ENCODE data around the gene ERC2.

Gene ERC2

GRCh38 chr3:56229311-56229710, 239.0 kb downstream of the ERC2 start:
- DNase-seq: no peak

GRCh38 chr3:56222866-56223265, 245.4 kb downstream of the ERC2 start:
- H3K9me3 ChIP-seq: no peaks in the 10 kb centered on the region
- DNase-seq: no peak
- no peak overlapping the region for H3K4me3 ChIP-seq (ENCODE audit: low read depth, low read length)
- no peaks in the 10 kb centered on the region for H3K27me3 ChIP-seq
- no peak for TF ChIP-seq CTCF (IDR thresholded peaks at IDR 0.05; ENCODE audit: low read depth, low read length)
- H3K4me1 ChIP-seq: no peaks in the 10 kb centered on the region
- H3K36me3 ChIP-seq: no peaks in the 10 kb centered on the region

More at GRCh38 chr3:56229311-56229710, 239.0 kb downstream of the ERC2 start:
- no peaks in the 10 kb centered on the region for H3K9me3 ChIP-seq
- no peaks in the 10 kb centered on the region for H3K36me3 ChIP-seq
- no peak for TF ChIP-seq CTCF (IDR thresholded peaks at IDR 0.05; ENCODE audit: low read depth, low read length)
- H3K27me3 ChIP-seq: no peaks in the 10 kb centered on the region
- no peak overlapping the region for H3K4me3 ChIP-seq (ENCODE audit: low read depth, low read length)
- no peaks in the 10 kb centered on the region for H3K4me1 ChIP-seq

- TF ChIP-seq CTCF (IDR thresholded peaks at IDR 0.05; ENCODE audit: low read depth, low read length): no peak
- no peaks in the 10 kb centered on the region for H3K4me1 ChIP-seq
- H3K36me3 ChIP-seq: no peaks in the 10 kb centered on the region
- no peak overlapping the region for H3K4me3 ChIP-seq (ENCODE audit: low read depth, low read length)
- H3K9me3 ChIP-seq: no peaks in the 10 kb centered on the region
- H3K27me3 ChIP-seq: no peaks in the 10 kb centered on the region
- DNase-seq: no peak
These were observed 248.1 kb downstream of the ERC2 start for GRCh38 chr3:56219894-56220805.

GRCh38 chr3:56209982-56210751, 258.1 kb downstream of the ERC2 start:
- no peaks in the 10 kb centered on the region for H3K9me3 ChIP-seq
- H3K4me1 ChIP-seq: no peaks in the 10 kb centered on the region
- H3K36me3 ChIP-seq: no peaks in the 10 kb centered on the region
- TF ChIP-seq CTCF (IDR thresholded peaks at IDR 0.05; ENCODE audit: low read depth, low read length): no peak
- H3K27me3 ChIP-seq: no peaks in the 10 kb centered on the region
- DNase-seq: no peak
- no peak overlapping the region for H3K4me3 ChIP-seq (ENCODE audit: low read depth, low read length)

- TF ChIP-seq CTCF (IDR thresholded peaks at IDR 0.05; ENCODE audit: low read depth, low read length): no peak
- Histone ChIP-seq H3K4me1 (no peaks in the 10 kb centered on the region), H3K27me3 (no peaks in the 10 kb centered on the region), H3K36me3 (no peaks in the 10 kb centered on the region), H3K4me3 (ENCODE audit: low read depth, low read length) (no peak overlapping the region), H3K9me3 (no peaks in the 10 kb centered on the region)
- DNase-seq: no peak
These were observed 260.3 kb downstream of the ERC2 start for GRCh38 chr3:56207922-56208321.
